ENCODE data around the gene MRPS2. TPM values are rescaled to one million over a fixed set of nuclear protein-coding genes. Genes with fewer than 3 reads are reported as not detected.

Gene MRPS2
- polyA plus RNA-seq, 4 donors, result 45.6 to 60.4 (median 47.4) TPM

- no peak for DNase-seq (ENCODE audit: low read depth in 4 of 4, low spot score in 3 of 4)
Measured at GRCh38 chr9:135480071-135480939, 20.2 kb upstream of the MRPS2 start.

- DNase-seq (ENCODE audit: low read depth in 4 of 4, low spot score in 3 of 4), result no peak
Measured at GRCh38 chr9:135480940-135481310, 19.6 kb upstream of the MRPS2 start.

- no peak for DNase-seq (ENCODE audit: low read depth in 4 of 4, low spot score in 3 of 4)
Measured at GRCh38 chr9:135482015-135482754, 18.3 kb upstream of the MRPS2 start.

GRCh38 chr9:135484460-135485277, 15.8 kb upstream of the MRPS2 start:
- no peak for DNase-seq (ENCODE audit: low read depth in 4 of 4, low spot score in 3 of 4)

- no peak for DNase-seq (ENCODE audit: low read depth in 4 of 4, low spot score in 3 of 4)
Measured at GRCh38 chr9:135485385-135485784, 15.1 kb upstream of the MRPS2 start.

- no peak for DNase-seq (ENCODE audit: low read depth in 4 of 4, low spot score in 3 of 4)
Measured at GRCh38 chr9:135485832-135486231, 14.7 kb upstream of the MRPS2 start.

GRCh38 chr9:135486267-135487065, 14.0 kb upstream of the MRPS2 start:
- DNase-seq (ENCODE audit: low read depth in 4 of 4, low spot score in 3 of 4), result no peak

- no peak for DNase-seq (ENCODE audit: low read depth in 4 of 4, low spot score in 3 of 4)
Measured at GRCh38 chr9:135487281-135488012, 13.0 kb upstream of the MRPS2 start.

- DNase-seq (ENCODE audit: low read depth in 4 of 4, low spot score in 3 of 4), result no peak
Measured at GRCh38 chr9:135488013-135488330, 12.5 kb upstream of the MRPS2 start.

GRCh38 chr9:135488527-135488926, 12.0 kb upstream of the MRPS2 start:
- DNase-seq (ENCODE audit: low read depth in 4 of 4, low spot score in 3 of 4), result no peak

GRCh38 chr9:135489188-135489906, 11.1 kb upstream of the MRPS2 start:
- no peak for DNase-seq (ENCODE audit: low read depth in 4 of 4, low spot score in 3 of 4)

GRCh38 chr9:135490166-135490870, 10.2 kb upstream of the MRPS2 start:
- DNase-seq (ENCODE audit: low read depth in 4 of 4, low spot score in 3 of 4), result no peak

- no peak for DNase-seq (ENCODE audit: low read depth in 4 of 4, low spot score in 3 of 4)
Measured at GRCh38 chr9:135490980-135491464, 9.5 kb upstream of the MRPS2 start.

GRCh38 chr9:135491764-135492163, 8.7 kb upstream of the MRPS2 start:
- no peak for DNase-seq (ENCODE audit: low read depth in 4 of 4, low spot score in 3 of 4)

GRCh38 chr9:135492886-135493669, 7.4 kb upstream of the MRPS2 start:
- DNase-seq (ENCODE audit: low read depth in 4 of 4, low spot score in 3 of 4), result no peak

- no peak for DNase-seq (ENCODE audit: low read depth in 4 of 4, low spot score in 3 of 4)
Measured at GRCh38 chr9:135494791-135495559, 5.5 kb upstream of the MRPS2 start.

Measured in right renal pelvis (tissue), 4 donors.